NAMALWA (cell line): ENCODE results near the gene B3GALT4.

Experiments used
- DNase-seq: peaks from one replicate; pipeline ENCODE4 v3.0.0-alpha.2; 2015; ENCODE audit warnings: low spot score

Gene B3GALT4

GRCh38 chr6:33315793-33316602 lies 39.1 kb downstream of the B3GALT4 start:
- no peak for DNase-seq

DNA sequence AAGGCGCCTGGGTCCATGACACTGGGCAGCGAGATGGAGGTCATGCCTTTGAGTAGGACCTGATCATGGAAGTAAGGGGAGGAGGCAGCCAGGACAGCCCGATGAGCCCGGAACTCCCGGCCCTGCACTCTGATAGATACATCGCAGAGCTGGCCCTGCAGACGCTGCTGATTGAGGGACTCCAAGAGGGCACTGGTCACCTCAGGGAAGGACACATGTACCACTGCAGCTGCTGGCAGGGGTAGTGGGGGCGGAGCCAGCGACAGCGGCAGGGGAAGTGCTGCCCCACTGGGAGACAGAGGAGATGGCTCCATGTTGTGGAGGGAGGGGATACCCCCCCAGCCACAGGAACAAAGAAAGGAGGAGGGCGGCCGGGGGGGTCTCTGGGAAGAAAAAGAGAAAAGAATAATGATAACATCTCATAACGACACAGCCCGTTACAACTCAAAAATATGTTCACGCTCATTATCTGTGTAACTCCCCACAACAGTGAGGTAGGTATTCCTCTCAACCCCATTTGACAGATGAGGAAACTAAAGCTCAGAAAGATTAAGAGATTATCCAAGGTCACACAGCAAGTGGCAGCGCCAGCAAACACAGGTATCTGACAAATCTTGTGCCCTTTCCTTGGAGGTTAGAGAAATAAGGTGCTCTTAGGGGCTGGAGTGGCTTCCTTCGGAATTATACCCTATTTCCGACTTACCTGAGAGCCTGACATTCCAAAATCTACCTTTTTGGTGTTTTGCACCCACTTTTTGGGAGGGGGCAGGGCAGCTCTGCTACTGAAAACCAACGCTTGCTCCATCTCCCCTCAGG lies 39.9 kb downstream of the B3GALT4 start:
- DNase-seq, result peak; percentile 44

- no peak for DNase-seq
These were observed 40.4 kb downstream of the B3GALT4 start for GRCh38 chr6:33317419-33317668.

DNA sequence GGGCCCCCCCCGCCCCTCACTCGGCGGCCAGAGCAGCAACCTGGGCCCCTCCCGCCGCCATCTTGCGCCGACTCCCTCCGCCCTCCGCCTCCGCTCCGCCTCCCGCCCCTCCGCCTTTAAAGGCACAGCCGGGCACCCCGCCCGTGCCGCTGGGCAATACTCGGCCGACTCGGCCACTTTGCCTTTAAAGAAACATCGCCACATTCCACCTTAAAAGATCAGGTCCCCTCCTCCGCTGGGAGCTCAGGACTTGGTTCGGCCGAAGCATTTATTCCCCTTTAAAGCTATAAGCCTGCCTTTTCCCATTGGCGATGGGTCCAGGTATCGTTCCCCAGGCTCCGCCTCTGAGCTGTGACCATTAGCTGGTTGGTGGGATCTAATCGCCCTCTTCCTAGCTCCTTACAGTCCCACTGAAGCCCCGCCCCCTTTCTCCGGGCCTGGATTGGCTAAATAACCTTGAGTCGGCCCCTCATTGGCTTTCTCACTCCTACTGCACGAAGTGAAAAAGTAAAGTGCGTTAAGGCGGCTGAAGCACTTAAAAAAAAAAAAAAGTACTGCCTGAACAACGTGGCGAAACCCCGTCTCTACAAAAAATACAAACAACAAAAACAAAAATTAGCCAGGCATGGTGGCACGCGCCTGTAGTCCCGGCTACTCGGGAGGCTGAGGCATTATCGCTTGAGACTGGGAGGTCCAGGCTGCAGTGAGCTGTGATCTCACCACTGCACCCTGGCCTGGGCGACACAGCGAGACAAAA lies 40.9 kb downstream of the B3GALT4 start, which contains the start of gene ZBTB22:
TSS of gene ZBTB22 (minus strand) at position 76 of the 757 bp plus-strand sequence. CDS start 828 bp downstream, outside the sequence.
- DNase-seq, result peak; percentile 99

- no peak for DNase-seq
These were observed 41.6 kb downstream of the B3GALT4 start for GRCh38 chr6:33318426-33319073.

DNA sequence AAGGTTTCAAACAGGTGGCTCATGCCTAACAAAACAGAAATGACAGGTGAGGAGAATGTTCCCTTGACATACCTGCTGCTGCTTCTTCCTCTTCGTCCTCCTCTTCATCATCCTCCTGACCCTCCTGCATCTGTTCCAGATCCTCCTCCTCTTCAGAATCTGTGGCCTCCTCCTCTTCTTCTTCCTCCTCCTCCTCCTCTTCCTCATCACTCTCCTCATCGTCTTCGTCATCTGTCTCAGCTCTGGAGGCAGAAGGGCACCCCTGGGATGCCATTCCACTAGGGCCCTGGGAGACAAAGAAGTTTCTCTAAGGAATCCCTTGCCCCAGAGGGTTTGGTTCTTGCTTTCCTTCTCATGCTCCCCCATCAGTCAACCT lies 43.0 kb downstream of the B3GALT4 start:
- no peak for DNase-seq

DNA sequence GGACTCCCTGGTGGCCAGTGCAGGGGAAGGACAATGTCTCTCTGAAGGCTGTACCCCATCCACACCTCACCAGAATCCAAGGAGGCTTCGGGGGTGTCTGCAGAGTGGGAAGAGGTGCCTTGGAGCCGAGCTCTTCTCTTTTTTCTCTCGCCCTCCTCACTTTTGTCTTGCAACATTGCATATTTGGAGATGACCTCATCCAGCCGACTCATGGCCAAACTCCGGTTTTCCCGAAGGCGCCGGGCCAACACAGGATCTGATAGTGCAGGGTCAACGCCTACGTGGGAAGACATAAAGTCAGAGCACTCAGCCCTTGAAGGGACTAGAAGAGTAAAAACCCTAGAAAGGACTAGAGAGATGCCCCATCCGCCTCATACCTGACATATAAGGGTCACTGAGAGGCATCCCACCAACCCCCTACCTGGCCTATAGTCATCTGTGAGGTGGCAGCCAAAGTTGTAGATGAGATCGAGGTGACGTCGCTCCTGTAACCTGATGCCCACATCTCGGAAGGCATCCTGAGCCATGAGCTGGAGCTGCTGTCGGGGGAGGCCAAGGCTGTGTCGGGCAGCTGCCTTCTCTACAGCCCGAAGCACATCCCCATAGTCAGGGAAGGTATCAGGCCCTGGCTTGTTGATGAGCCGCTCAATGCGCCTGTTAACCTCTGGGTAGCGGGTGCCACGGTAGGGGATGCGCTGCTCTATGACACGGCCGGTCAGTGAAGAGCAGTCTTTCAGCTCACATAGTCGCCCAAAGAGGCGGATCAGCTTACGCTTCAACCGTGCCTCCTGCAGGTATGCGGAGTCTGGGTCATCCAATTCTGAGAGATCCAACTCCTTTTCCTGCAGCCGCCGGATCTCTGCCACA lies 43.6 kb downstream of the B3GALT4 start:
- DNase-seq, result no peak

- DNase-seq, result no peak
These were observed 44.3 kb downstream of the B3GALT4 start for GRCh38 chr6:33321227-33321626.

- no peak for DNase-seq
These were observed 46.7 kb downstream of the B3GALT4 start for GRCh38 chr6:33323623-33323948.

GRCh38 chr6:33324125-33324524 lies 47.2 kb downstream of the B3GALT4 start:
- peak; percentile 50 for DNase-seq
